Thyroid gland (tissue), 4 donors: ENCODE results near the gene PDZRN3.

Experiments
- POLR2A ChIP-seq, 2 donors: fragments of 450-650 bp; IDR thresholded peaks; one replicate each; pipeline ENCODE4 v1.6.1; 2017; ENCODE audit warnings: antibody characterized with exemption in 2 of 2, mild to moderate bottlenecking in 2 of 2, moderate library complexity in 1 of 2
- TF ChIP-seq, protein P1 (sequence below), 6 experiments: fragments of 200-600 bp in 3 of 6; fragments of 450-650 bp in 3 of 6; sonication (generic) in 3 of 6; IDR thresholded peaks; one replicate each; pipeline ENCODE4 v1.5.1; 2016 to 2019; ENCODE audit warnings: antibody characterized with exemption in 6 of 6, mild to moderate bottlenecking in 2 of 6, inconsistent platforms in 1 of 6, moderate library complexity in 1 of 6

DNA sequence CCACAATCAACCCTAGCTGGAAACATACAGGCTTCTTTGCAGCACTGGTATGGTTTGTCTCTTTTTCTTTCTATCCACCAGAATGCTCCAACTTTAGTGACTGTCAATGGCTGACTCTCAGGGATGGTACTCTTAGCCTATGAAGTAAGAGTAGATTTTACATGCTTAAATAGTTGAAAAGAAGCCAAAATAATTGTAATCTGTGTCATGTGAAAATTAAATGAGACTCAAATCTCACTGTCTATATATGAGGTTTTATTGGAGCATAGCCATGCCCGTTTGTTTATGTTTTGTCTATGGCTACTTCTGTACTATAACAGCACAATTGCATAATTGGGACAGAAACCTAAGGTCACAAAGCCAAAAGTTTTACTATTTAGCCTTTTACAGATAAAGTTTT lies 29.1 kb upstream of the PDZRN3 start:
- TF ChIP-seq, protein P1, sequence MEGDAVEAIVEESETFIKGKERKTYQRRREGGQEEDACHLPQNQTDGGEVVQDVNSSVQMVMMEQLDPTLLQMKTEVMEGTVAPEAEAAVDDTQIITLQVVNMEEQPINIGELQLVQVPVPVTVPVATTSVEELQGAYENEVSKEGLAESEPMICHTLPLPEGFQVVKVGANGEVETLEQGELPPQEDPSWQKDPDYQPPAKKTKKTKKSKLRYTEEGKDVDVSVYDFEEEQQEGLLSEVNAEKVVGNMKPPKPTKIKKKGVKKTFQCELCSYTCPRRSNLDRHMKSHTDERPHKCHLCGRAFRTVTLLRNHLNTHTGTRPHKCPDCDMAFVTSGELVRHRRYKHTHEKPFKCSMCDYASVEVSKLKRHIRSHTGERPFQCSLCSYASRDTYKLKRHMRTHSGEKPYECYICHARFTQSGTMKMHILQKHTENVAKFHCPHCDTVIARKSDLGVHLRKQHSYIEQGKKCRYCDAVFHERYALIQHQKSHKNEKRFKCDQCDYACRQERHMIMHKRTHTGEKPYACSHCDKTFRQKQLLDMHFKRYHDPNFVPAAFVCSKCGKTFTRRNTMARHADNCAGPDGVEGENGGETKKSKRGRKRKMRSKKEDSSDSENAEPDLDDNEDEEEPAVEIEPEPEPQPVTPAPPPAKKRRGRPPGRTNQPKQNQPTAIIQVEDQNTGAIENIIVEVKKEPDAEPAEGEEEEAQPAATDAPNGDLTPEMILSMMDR (IDR thresholded peaks at IDR 0.05) = no peak
- no peak for TF ChIP-seq POLR2A (IDR thresholded peaks at IDR 0.05)
